Measurements from ENCODE around the gene ARL5C.

- TF ChIP-seq CTCF (IDR thresholded peaks at IDR 0.05) (no peak), EZH2 (IDR thresholded peaks at IDR 0.05; ENCODE audit: borderline replicate concordance, insufficient read depth, low read depth, low read length, poor library complexity, severe bottlenecking) (no peak)
Observed at GRCh38 chr17:39130205-39130604, 35.8 kb downstream of the ARL5C start.

Measured in B cell (primary cell).